Stimulated activated CD8-positive, alpha-beta memory T cell treated with anti-CD3 and anti-CD28 coated beads, Interleukin-4, amount 100 ng/mL, for 4 hours (primary cell): ENCODE results near the gene ZSCAN23.
A peak's percentile ranks its signal among the peaks of the same experiment; 100 is the strongest.
"Not testable (repeated sequence)": the region's sequence is repeated elsewhere in the genome, so short reads cannot be mapped to it uniquely, and the experiment has no call there.

ENCODE experiments used
- DNase-seq, 2 donors: peaks; one replicate each; pipeline ENCODE4 v3.0.0-alpha.2; 2020; ENCODE audit warnings: low read depth in 2 of 2, low spot score in 1 of 2

ZSCAN23 gene

GRCh38 chr6:28443112-28443773, at the start of gene ZSCAN23:
Gene ZSCAN23 (minus strand): TSS chr6:28443491. CDS start chr6:28436266, 7,225 bp downstream.
- peak; percentile 52 to 66 for DNase-seq

- no peak for DNase-seq
Observed at GRCh38 chr6:28491984-28492317, 48.7 kb upstream of the ZSCAN23 start.

GRCh38 chr6:28490205-28490890, 47.1 kb upstream of the ZSCAN23 start:
- no peak for DNase-seq

GRCh38 chr6:28489366-28490204, 46.3 kb upstream of the ZSCAN23 start:
- DNase-seq: peak in 1 of 2 donors; percentile 1

- no peak for DNase-seq
Observed at GRCh38 chr6:28488916-28489365, 45.6 kb upstream of the ZSCAN23 start.

- DNase-seq: no peak
Observed at GRCh38 chr6:28486988-28487742, 43.9 kb upstream of the ZSCAN23 start.

GRCh38 chr6:28486533-28486932, 43.2 kb upstream of the ZSCAN23 start:
- no peak for DNase-seq

- DNase-seq: no peak
Observed at GRCh38 chr6:28485482-28485881, 42.2 kb upstream of the ZSCAN23 start.

GRCh38 chr6:28480253-28480932, 37.1 kb upstream of the ZSCAN23 start:
- no peak for DNase-seq

GRCh38 chr6:28478518-28478917, 35.2 kb upstream of the ZSCAN23 start:
- no peak for DNase-seq

- DNase-seq: no peak
Observed at GRCh38 chr6:28474441-28475219, 31.3 kb upstream of the ZSCAN23 start.

- DNase-seq: not testable (repeated sequence)
Observed at GRCh38 chr6:28469153-28469745, 26.0 kb upstream of the ZSCAN23 start.

GRCh38 chr6:28468056-28468455, 24.8 kb upstream of the ZSCAN23 start:
- DNase-seq: no peak

- DNase-seq: no peak
Observed at GRCh38 chr6:28462401-28462800, 19.1 kb upstream of the ZSCAN23 start.

GRCh38 chr6:28458568-28458967, 15.3 kb upstream of the ZSCAN23 start:
- DNase-seq: no peak

- DNase-seq: no peak
Observed at GRCh38 chr6:28449056-28449455, 5.8 kb upstream of the ZSCAN23 start.

GRCh38 chr6:28447512-28447906, 4.2 kb upstream of the ZSCAN23 start:
- not testable (repeated sequence) for DNase-seq

GRCh38 chr6:28446818-28447511, 3.7 kb upstream of the ZSCAN23 start:
- DNase-seq: no peak

GRCh38 chr6:28444759-28445158, 1.5 kb upstream of the ZSCAN23 start:
- DNase-seq: not testable (repeated sequence)
